ENCODE results near the gene MEGF11.

Gene MEGF11

DNA sequence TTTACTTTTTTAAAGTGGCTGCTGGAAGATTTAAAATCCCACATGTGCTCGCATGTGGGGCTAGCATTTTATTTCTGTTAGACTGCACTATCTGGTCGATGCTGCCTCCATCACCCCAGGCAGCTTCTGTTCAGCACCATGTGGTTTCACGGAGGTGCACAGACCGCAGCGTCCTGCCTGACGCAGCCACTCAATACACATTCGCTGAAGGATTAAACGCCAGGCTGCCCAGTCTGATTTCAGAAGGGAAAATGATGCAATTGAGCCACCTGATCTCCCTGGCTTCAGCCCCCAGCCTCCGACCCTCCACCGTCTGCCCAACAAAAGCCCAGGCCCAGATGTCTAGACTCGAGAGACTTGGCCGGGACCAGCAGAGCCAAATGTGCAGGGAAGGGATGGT lies 84.5 kb downstream of the MEGF11 start:
- Histone ChIP-seq H3K27ac (no peak overlapping the region), H3K4me1 (no peaks in the 10 kb centered on the region), H3K27me3 (peaks cover 0 to 17% of the 10 kb centered on the region in 2 donors), H3K9me3 (no peaks in the 10 kb centered on the region), H3K36me3 (no peaks in the 10 kb centered on the region), H3K4me3 (no peak overlapping the region)
- intact Hi-C loops (cut with DNase I; ENCODE audit: low total_unique reads) = no loop called here
- DNase-seq = no peak
- TF ChIP-seq, protein P1, sequence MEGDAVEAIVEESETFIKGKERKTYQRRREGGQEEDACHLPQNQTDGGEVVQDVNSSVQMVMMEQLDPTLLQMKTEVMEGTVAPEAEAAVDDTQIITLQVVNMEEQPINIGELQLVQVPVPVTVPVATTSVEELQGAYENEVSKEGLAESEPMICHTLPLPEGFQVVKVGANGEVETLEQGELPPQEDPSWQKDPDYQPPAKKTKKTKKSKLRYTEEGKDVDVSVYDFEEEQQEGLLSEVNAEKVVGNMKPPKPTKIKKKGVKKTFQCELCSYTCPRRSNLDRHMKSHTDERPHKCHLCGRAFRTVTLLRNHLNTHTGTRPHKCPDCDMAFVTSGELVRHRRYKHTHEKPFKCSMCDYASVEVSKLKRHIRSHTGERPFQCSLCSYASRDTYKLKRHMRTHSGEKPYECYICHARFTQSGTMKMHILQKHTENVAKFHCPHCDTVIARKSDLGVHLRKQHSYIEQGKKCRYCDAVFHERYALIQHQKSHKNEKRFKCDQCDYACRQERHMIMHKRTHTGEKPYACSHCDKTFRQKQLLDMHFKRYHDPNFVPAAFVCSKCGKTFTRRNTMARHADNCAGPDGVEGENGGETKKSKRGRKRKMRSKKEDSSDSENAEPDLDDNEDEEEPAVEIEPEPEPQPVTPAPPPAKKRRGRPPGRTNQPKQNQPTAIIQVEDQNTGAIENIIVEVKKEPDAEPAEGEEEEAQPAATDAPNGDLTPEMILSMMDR (IDR thresholded peaks at IDR 0.05) = no peak

- no peak for DNase-seq
These were observed 85.7 kb downstream of the MEGF11 start for GRCh38 chr15:66167854-66168253.

GRCh38 chr15:66165856-66166255 lies 87.7 kb downstream of the MEGF11 start:
- H3K4me3 ChIP-seq = no peak overlapping the region
- DNase-seq = no peak
- TF ChIP-seq, protein P1 (IDR thresholded peaks at IDR 0.05) = no peak
- no peaks in the 10 kb centered on the region for H3K9me3 ChIP-seq
- H3K27me3 ChIP-seq = peaks cover 0 to 6% of the 10 kb centered on the region in 2 donors
- no peaks in the 10 kb centered on the region for H3K36me3 ChIP-seq
- H3K4me1 ChIP-seq = no peaks in the 10 kb centered on the region
- intact Hi-C loops (cut with DNase I; ENCODE audit: low total_unique reads) = no loop called here
- no peak overlapping the region for H3K27ac ChIP-seq

More at GRCh38 chr15:66167854-66168253, 85.7 kb downstream of the MEGF11 start:
- Histone ChIP-seq H3K27me3 (peaks cover 0 to 13% of the 10 kb centered on the region in 2 donors), H3K27ac (no peak overlapping the region), H3K4me3 (no peak overlapping the region), H3K9me3 (no peaks in the 10 kb centered on the region), H3K36me3 (no peaks in the 10 kb centered on the region), H3K4me1 (no peaks in the 10 kb centered on the region)
- TF ChIP-seq, protein P1 (IDR thresholded peaks at IDR 0.05) = no peak
- intact Hi-C loops (cut with DNase I; ENCODE audit: low total_unique reads) = no loop called here

DNA sequence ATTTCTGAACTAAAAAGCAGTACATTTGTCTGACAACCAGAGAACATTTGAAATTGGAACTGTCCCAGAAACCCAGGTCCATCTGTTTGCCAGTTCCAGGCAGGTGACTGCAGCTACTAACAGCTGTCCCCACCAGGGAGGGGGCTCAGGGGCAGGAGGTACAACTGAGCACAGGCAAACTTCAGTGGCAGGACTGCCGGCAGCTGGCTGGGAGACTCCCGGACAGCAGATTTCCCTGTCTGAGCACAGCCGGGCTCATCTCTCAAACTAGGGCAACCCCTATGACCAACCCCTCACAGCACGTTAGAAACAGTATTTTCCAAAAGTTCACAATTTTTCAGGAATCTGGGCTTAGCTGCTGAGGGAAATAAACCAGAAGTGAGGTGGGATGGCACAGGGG lies 88.8 kb downstream of the MEGF11 start:
- Histone ChIP-seq H3K4me1 (no peaks in the 10 kb centered on the region), H3K4me3 (no peak overlapping the region), H3K36me3 (no peaks in the 10 kb centered on the region), H3K27ac (no peak overlapping the region), H3K27me3 (peaks cover 0 to 3% of the 10 kb centered on the region in 2 donors), H3K9me3 (no peaks in the 10 kb centered on the region)
- no peak for DNase-seq
- intact Hi-C loops (cut with DNase I; ENCODE audit: low total_unique reads) = no loop called here
- TF ChIP-seq, protein P1 (IDR thresholded peaks at IDR 0.05) = no peak

DNA sequence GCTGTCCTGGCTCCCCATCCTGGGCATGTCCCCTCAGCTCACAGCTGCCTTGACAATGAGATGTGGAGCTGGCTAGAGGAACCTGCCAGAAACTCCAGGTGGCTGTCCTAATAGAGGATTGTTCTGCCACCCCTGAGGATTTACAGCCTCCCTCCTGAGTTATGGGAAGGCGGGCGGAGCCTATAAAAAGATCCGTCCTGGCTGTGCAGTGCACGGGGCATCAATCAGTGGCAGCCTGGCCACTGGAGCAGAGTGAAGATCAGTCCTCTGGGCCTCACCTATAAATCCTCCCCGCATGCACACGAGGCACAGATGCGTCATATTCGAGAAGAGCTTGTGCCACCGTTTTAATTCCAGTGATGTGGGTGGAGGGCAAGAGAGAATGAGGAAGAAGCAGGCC lies 90.0 kb downstream of the MEGF11 start:
- H3K4me3 ChIP-seq = no peak overlapping the region
- H3K9me3 ChIP-seq = no peaks in the 10 kb centered on the region
- H3K27ac ChIP-seq = no peak overlapping the region
- TF ChIP-seq, protein P1 (IDR thresholded peaks at IDR 0.05) = no peak
- DNase-seq = no peak
- H3K4me1 ChIP-seq = no peaks in the 10 kb centered on the region
- intact Hi-C loops (cut with DNase I; ENCODE audit: low total_unique reads) = no loop called here
- H3K27me3 ChIP-seq = peaks cover 0 to 7% of the 10 kb centered on the region in 2 donors
- H3K36me3 ChIP-seq = no peaks in the 10 kb centered on the region

- intact Hi-C loops (cut with DNase I; ENCODE audit: low total_unique reads) = no loop called here
- Histone ChIP-seq H3K4me3 (no peak overlapping the region), H3K27me3 (peaks cover 0 to 7% of the 10 kb centered on the region in 2 donors), H3K9me3 (no peaks in the 10 kb centered on the region), H3K4me1 (no peaks in the 10 kb centered on the region), H3K36me3 (no peaks in the 10 kb centered on the region), H3K27ac (no peak overlapping the region)
- TF ChIP-seq, protein P1 (IDR thresholded peaks at IDR 0.05) = no peak
- no peak for DNase-seq
These were observed 91.3 kb downstream of the MEGF11 start for GRCh38 chr15:66162286-66162685.

Measured in tibial artery (tissue), 4 donors.